ENCODE data around the gene CELSR1.

- TF ChIP-seq CTCF (IDR thresholded peaks at IDR 0.05; ENCODE audit: low read depth, low read length, poor library complexity, severe bottlenecking), result no peak
- TF ChIP-seq EZH2phosphoT487 (IDR thresholded peaks at IDR 0.05; ENCODE audit: borderline replicate concordance, low read length), result no peak
Observed at GRCh38 chr22:46358766-46359165, 178.7 kb downstream of the CELSR1 start.

All from DOHH2 (cell line).